ENCODE results near the gene USP25.

DNA sequence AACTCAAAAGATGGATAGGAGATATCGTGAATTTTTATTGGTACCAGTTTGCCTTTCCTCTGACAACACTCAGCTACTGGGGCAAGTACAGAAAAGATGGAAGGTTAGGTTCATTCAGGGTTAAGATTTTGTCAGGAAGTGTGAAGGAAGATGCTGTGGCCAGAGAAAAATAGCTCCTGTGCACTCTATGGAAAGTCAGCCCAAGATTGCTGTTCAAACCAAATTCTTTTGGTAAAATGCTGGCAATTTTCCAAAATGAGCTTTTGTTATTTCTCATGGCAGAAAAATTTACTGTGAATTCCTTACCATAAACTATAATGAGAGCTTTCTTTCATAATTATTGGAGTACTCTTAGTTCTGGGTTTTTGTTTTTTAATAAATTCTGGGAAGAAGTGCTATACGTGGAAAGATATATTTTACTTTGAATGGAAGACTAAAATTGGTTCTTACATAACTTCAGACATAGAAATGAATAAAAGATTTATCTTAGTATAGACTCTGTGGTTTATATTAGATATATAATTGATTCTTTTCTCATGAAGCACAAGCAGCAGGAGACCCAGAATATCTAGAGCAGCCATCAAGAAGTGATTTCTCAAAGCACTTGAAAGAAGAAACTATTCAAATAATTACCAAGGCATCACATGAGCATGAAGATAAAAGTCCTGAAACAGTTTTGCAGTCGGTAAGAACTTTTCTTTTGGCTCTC, 112.2 kb downstream of the USP25 start:
- TF ChIP-seq SUZ12 (IDR thresholded peaks at IDR 0.05; ENCODE audit: extremely low read depth, insufficient read depth, insufficient read length), result no peak
- TF ChIP-seq YY1 (IDR thresholded peaks at IDR 0.05; ENCODE audit: insufficient read depth, insufficient read length), result no peak

Data from NT2/D1 (cell line).